Measurements from ENCODE around the gene RANBP17.

DNA sequence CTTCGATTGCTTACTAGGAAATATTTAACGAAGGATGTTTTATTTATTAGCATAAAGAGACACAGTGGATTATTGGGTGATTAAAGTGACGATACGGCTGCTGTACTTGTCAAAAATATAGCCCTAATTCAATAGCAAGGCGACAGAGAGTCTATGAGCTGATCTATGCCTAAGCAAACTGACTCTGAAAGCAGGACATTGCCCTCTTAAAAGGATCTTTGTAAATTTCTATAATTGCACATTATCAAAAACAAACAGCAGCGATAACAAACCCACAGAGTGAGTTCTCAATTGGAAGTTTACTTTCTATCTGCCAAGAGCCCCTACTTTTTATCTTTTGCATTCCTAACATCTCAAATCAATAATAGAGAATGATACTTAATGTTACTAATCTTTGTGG lies 478.7 kb downstream of the RANBP17 start:
- TF ChIP-seq CTCF (IDR thresholded peaks at IDR 0.05), result no peak
- no peak for TF ChIP-seq POLR2A (IDR thresholded peaks at IDR 0.05)
